Activated CD4-positive, CD25-positive, alpha-beta regulatory T cell treated with anti-CD3 and anti-CD28 coated beads, Interleukin-2, amount 50 U/mL, for 72 hours (primary cell): Measurements from ENCODE around the gene C6orf118.

Experiments
- DNase-seq: peaks from one replicate; pipeline ENCODE4 v3.0.0; 2021

The C6orf118 gene

GRCh38 chr6:165243801-165244200, 65.6 kb downstream of the C6orf118 start:
- DNase-seq: no peak

GRCh38 chr6:165236326-165236725, 73.1 kb downstream of the C6orf118 start:
- DNase-seq: no peak

- DNase-seq: no peak
These were observed 76.5 kb downstream of the C6orf118 start for GRCh38 chr6:165232731-165233488.

- no peak for DNase-seq
These were observed 77.5 kb downstream of the C6orf118 start for GRCh38 chr6:165231581-165232561.

GRCh38 chr6:165231177-165231576, 78.2 kb downstream of the C6orf118 start:
- DNase-seq: no peak
